PC-3 (cell line): ENCODE measurements around the gene CDC20B. TPM values are rescaled to one million over a fixed set of nuclear protein-coding genes. Genes with fewer than 3 reads are reported as not detected.
A peak's percentile ranks its signal among the peaks of the same experiment; 100 is the strongest.

Experiments used
- ATAC-seq: fragments of 200-7000 bp; cut with Tn5 transposase; 2 replicates; pipeline ENCODE4 v1.9.1; 2020; ENCODE audit warnings: mild to moderate bottlenecking, moderate library complexity
- BruUV-seq: library from RNA; stranded (reverse); fragments of 400-500 nt; replicated peaks from 2 replicates; lab custom pipeline; 2021; lab: Mats Ljungman, UMichigan
- CTCF ChIA-PET: fragments of 300-600 bp; sonication (Branson Sonifier 250); formaldehyde crosslinking; loops from one replicate; lab custom pipeline; 2022; ENCODE audit warnings: antibody characterized with exemption; lab: Charles Lee
- POLR2A ChIA-PET: fragments of 300-600 bp; sonication (Branson Sonifier 250); formaldehyde crosslinking; loops from one replicate; lab custom pipeline; 2022; ENCODE audit warnings: antibody characterized with exemption; ENCODE audit not compliant: unreplicated experiment; lab: Charles Lee
- DNase-seq: peaks from one replicate; pipeline ENCODE4 v3.0.0-alpha.2; 2015
- H2AFZ ChIP-seq: fragments of 300-600 bp; sonication (generic); 2 replicates; pipeline ENCODE4 v1.6.0; 2016; ENCODE audit warnings: antibody characterized with exemption, low read length
- H3F3A ChIP-seq: fragments of 300-600 bp; sonication (generic); one replicate; pipeline ENCODE4 v1.6.0; 2017; ENCODE audit warnings: antibody characterized with exemption, low read length, control low read depth, mild to moderate bottlenecking; ENCODE audit not compliant: unreplicated experiment
- H3K27ac ChIP-seq: fragments of 300-600 bp; sonication (generic); 2 replicates; pipeline ENCODE4 v1.5.1; 2016; ENCODE audit warnings: mild to moderate bottlenecking, low read length
- H3K27me3 ChIP-seq: fragments of 300-600 bp; sonication (generic); 2 replicates; pipeline ENCODE4 v1.6.1; 2016; ENCODE audit warnings: low read length, mixed read lengths
- H3K36me3 ChIP-seq: fragments of 300-600 bp; sonication (generic); 2 replicates; pipeline ENCODE4 v1.6.1; 2016; ENCODE audit warnings: low read depth, mixed run types, low read length, mixed read lengths
- H3K4me1 ChIP-seq: fragments of 300-600 bp; sonication (generic); 2 replicates; pipeline ENCODE4 v1.5.1; 2016; ENCODE audit warnings: low read length; ENCODE audit not compliant: insufficient read depth
- H3K4me2 ChIP-seq: fragments of 300-600 bp; sonication (generic); 2 replicates; pipeline ENCODE4 v1.6.0; 2016; ENCODE audit warnings: low read length
- H3K4me3 ChIP-seq: fragments of 300-600 bp; sonication (generic); 2 replicates; pipeline ENCODE4 v1.5.1; 2016; ENCODE audit warnings: mild to moderate bottlenecking, low read length, mixed read lengths
- H3K79me2 ChIP-seq: fragments of 300-600 bp; sonication (generic); 2 replicates; pipeline ENCODE4 v1.6.1; 2017; ENCODE audit warnings: low read length, mixed read lengths
- H3K9ac ChIP-seq: fragments of 300-600 bp; sonication (generic); 2 replicates; pipeline ENCODE4 v1.6.0; 2016; ENCODE audit warnings: mild to moderate bottlenecking, low read length
- H3K9me2 ChIP-seq: fragments of 300-600 bp; sonication (generic); replicated peaks from 2 replicates; pipeline ENCODE4 v1.6.1; 2016; ENCODE audit warnings: mixed run types, low read length, mixed read lengths
- H3K9me3 ChIP-seq: fragments of 300-600 bp; sonication (generic); 2 replicates; pipeline ENCODE4 v1.6.1; 2016; ENCODE audit warnings: low read length, mixed read lengths
- H4K20me1 ChIP-seq: fragments of 300-600 bp; sonication (generic); 2 replicates; pipeline ENCODE4 v1.6.1; 2016; ENCODE audit warnings: low read length, mixed read lengths
- CTCF ChIP-seq: fragments of 300-600 bp; sonication (generic); conservative IDR thresholded peaks from 2 replicates; pipeline ENCODE4 v1.5.1; 2017; ENCODE audit warnings: antibody characterized with exemption, low read depth, mild to moderate bottlenecking, low read length
- EZH2 ChIP-seq: fragments of 300-600 bp; sonication (generic); IDR thresholded peaks from one replicate; pipeline ENCODE4 v1.6.1; 2017; ENCODE audit warnings: antibody characterized with exemption, mild to moderate bottlenecking, low read length; ENCODE audit not compliant: unreplicated experiment
- EZH2phosphoT487 ChIP-seq: fragments of 300-600 bp; sonication (generic); IDR thresholded peaks from 2 replicates; pipeline ENCODE4 v1.6.1; 2018; ENCODE audit warnings: mild to moderate bottlenecking, antibody characterized with exemption, low read length, borderline replicate concordance
- intact Hi-C: fragments of 100-400 bp; cut with micrococcal nuclease; formaldehyde crosslinking; loops from 2 replicates; pipeline ENCODE4 v1.9.0; 2023
- total RNA-seq: library from RNA; depleted of rRNA; stranded (reverse); fragments of >200 nt; gene quantifications from 2 replicates; pipeline ENCODE4 v1.2.3, GENCODE V29; 2014

CDC20B gene
- total RNA-seq, 1 experiment from 2014 or later, result not detected

GRCh38 chr5:55146543-55147151 is 26.3 kb downstream of the CDC20B start:
- peak overlapping the region; percentile 25; the same call in 1 of the 2 replicates for H3K4me2 ChIP-seq
- H3K27me3 ChIP-seq, result no peaks in the 10 kb centered on the region
- no peak overlapping the region for H3K9ac ChIP-seq
- H3K4me3 ChIP-seq, result no peak overlapping the region
- H3K36me3 ChIP-seq, result no peaks in the 10 kb centered on the region
- CTCF ChIA-PET, result interaction anchor here (0.6 to 1.4 kb wide), 3 partner anchors 13 to 204 kb away, joined by 3 to 6 read pairs (median 3); no protein-coding TSS in a partner anchor
- 0 out of 2 replicates have a peak overlapping the region, but pooled peaks have one; percentile 2 for H2AFZ ChIP-seq
- H3K9me3 ChIP-seq, result no peaks in the 10 kb centered on the region
- ATAC-seq (peak; percentile 97), DNase-seq (peak; percentile 83)
- H3F3A ChIP-seq, result no peaks in the 10 kb centered on the region
- no peaks in the 10 kb centered on the region for H3K79me2 ChIP-seq
- intact Hi-C loops, result loop anchor here (1.0 kb wide), 2 partner anchors 202 to 240 kb away; no protein-coding TSS in a partner anchor
- POLR2A ChIA-PET, result interaction anchor here (0.5 kb wide), 1 partner anchor 458 kb away, joined by 8 read pairs; no protein-coding TSS in a partner anchor
- no TSS peak for BruUV-seq
- TF ChIP-seq CTCF, result peak; percentile 76
- no peak for TF ChIP-seq EZH2
- TF ChIP-seq EZH2phosphoT487, result no peak
- H3K27ac ChIP-seq, result no peak overlapping the region
- no peaks in the 10 kb centered on the region for H4K20me1 ChIP-seq
- peaks cover 2% of the 10 kb centered on the region for H3K4me1 ChIP-seq
- H3K9me2 ChIP-seq, result no peaks in the 10 kb centered on the region

GRCh38 chr5:55146080-55146479 is 26.9 kb downstream of the CDC20B start:
- TF ChIP-seq CTCF (no peak), EZH2phosphoT487 (no peak), EZH2 (no peak)
- Histone ChIP-seq H3K9me3 (no peaks in the 10 kb centered on the region), H3K4me3 (no peak overlapping the region), H3K9ac (no peak overlapping the region), H3K36me3 (no peaks in the 10 kb centered on the region), H3K79me2 (no peaks in the 10 kb centered on the region), H3K27ac (no peak overlapping the region), H2AFZ (0 out of 2 replicates have a peak overlapping the region, but pooled peaks have one; percentile 2), H4K20me1 (no peaks in the 10 kb centered on the region), H3K4me1 (no peaks in the 10 kb centered on the region), H3K9me2 (no peaks in the 10 kb centered on the region), H3F3A (no peaks in the 10 kb centered on the region), H3K27me3 (no peaks in the 10 kb centered on the region), H3K4me2 (peak overlapping the region; percentile 25; the same call in 1 of the 2 replicates)
- ATAC-seq (no peak), DNase-seq (no peak)
- no TSS peak for BruUV-seq
- ChIA-PET POLR2A (no interaction called here), CTCF (interaction anchor here (0.8 to 1.4 kb wide), 2 partner anchors 13 to 202 kb away, joined by 3 to 6 read pairs; no protein-coding TSS in a partner anchor)
- intact Hi-C loops, result loop anchor here (1.0 kb wide), 2 partner anchors 202 to 240 kb away; no protein-coding TSS in a partner anchor

GRCh38 chr5:55143624-55144023 is 29.4 kb downstream of the CDC20B start:
- no TSS peak for BruUV-seq
- Histone ChIP-seq H3K9me2 (no peaks in the 10 kb centered on the region), H3K27ac (no peak overlapping the region), H3K9ac (no peak overlapping the region), H4K20me1 (no peaks in the 10 kb centered on the region), H3F3A (no peaks in the 10 kb centered on the region), H3K4me2 (no peak overlapping the region), H3K4me1 (no peaks in the 10 kb centered on the region), H3K79me2 (no peaks in the 10 kb centered on the region), H2AFZ (no peak overlapping the region), H3K27me3 (no peaks in the 10 kb centered on the region), H3K4me3 (no peak overlapping the region), H3K36me3 (no peaks in the 10 kb centered on the region), H3K9me3 (no peaks in the 10 kb centered on the region)
- POLR2A ChIA-PET, result no interaction called here
- intact Hi-C loops, result no loop called here
- TF ChIP-seq EZH2 (no peak), EZH2phosphoT487 (no peak), CTCF (no peak)
- ATAC-seq (no peak), DNase-seq (no peak)
- CTCF ChIA-PET, result no interaction called here
